ENCODE measurements around the gene NME7.
"Not testable (repeated sequence)": the region's sequence is repeated elsewhere in the genome, so short reads cannot be mapped to it uniquely, and the experiment has no call there.

NME7 gene

GRCh38 chr1:169214598-169214997, 153.0 kb downstream of the NME7 start:
- no peak for DNase-seq (ENCODE audit: low read depth)

- no peak for DNase-seq (ENCODE audit: low read depth)
Measured at GRCh38 chr1:169212088-169212487, 155.5 kb downstream of the NME7 start.

- peak; percentile 36 for DNase-seq (ENCODE audit: low read depth)
Measured at GRCh38 chr1:169207797-169208520, 159.6 kb downstream of the NME7 start.

- DNase-seq (ENCODE audit: low read depth) = no peak
Measured at GRCh38 chr1:169204157-169204556, 163.4 kb downstream of the NME7 start.

- DNase-seq (ENCODE audit: low read depth) = no peak
Measured at GRCh38 chr1:169202791-169203665, 164.6 kb downstream of the NME7 start.

GRCh38 chr1:169201084-169201619, 166.4 kb downstream of the NME7 start:
- peak; percentile 45 for DNase-seq (ENCODE audit: low read depth)

- no peak for DNase-seq (ENCODE audit: low read depth)
Measured at GRCh38 chr1:169200319-169200718, 167.3 kb downstream of the NME7 start.

GRCh38 chr1:169196581-169196980, 171.0 kb downstream of the NME7 start:
- no peak for DNase-seq (ENCODE audit: low read depth)

GRCh38 chr1:169196161-169196560, 171.4 kb downstream of the NME7 start:
- DNase-seq (ENCODE audit: low read depth) = no peak

- no peak for DNase-seq (ENCODE audit: low read depth)
Measured at GRCh38 chr1:169193191-169193850, 174.3 kb downstream of the NME7 start.

- no peak for DNase-seq (ENCODE audit: low read depth)
Measured at GRCh38 chr1:169186106-169186505, 181.5 kb downstream of the NME7 start.

GRCh38 chr1:169184812-169185211, 182.8 kb downstream of the NME7 start:
- DNase-seq (ENCODE audit: low read depth) = no peak

GRCh38 chr1:169180174-169180573, 187.4 kb downstream of the NME7 start:
- DNase-seq (ENCODE audit: low read depth) = no peak

- not testable (repeated sequence) for DNase-seq (ENCODE audit: low read depth)
Measured at GRCh38 chr1:169179431-169179830, 188.2 kb downstream of the NME7 start.

GRCh38 chr1:169175461-169175860, 192.1 kb downstream of the NME7 start:
- no peak for DNase-seq (ENCODE audit: low read depth)

GRCh38 chr1:169163059-169163458, 204.5 kb downstream of the NME7 start:
- peak; percentile 17 for DNase-seq (ENCODE audit: low read depth)

GRCh38 chr1:169161496-169162194, 206.0 kb downstream of the NME7 start:
- DNase-seq (ENCODE audit: low read depth) = no peak

- no peak for DNase-seq (ENCODE audit: low read depth)
Measured at GRCh38 chr1:169160845-169161495, 206.6 kb downstream of the NME7 start.

GRCh38 chr1:169156580-169156979, 211.0 kb downstream of the NME7 start:
- DNase-seq (ENCODE audit: low read depth) = no peak

- no peak for DNase-seq (ENCODE audit: low read depth)
Measured at GRCh38 chr1:169155675-169156074, 211.9 kb downstream of the NME7 start.

- no peak for DNase-seq (ENCODE audit: low read depth)
Measured at GRCh38 chr1:169151338-169151837, 216.2 kb downstream of the NME7 start.

All from GM04504 (cell line).